Pulmonary artery endothelial cell (primary cell): ENCODE results near the gene TNNI3K. TPM values are rescaled to one million over a fixed set of nuclear protein-coding genes. Genes with fewer than 3 reads are reported as not detected.

Source experiments
- DNase-seq: peaks from one replicate; pipeline ENCODE4 v3.0.0-alpha.2; 2011; ENCODE audit warnings: low read depth, low spot score
- total RNA-seq: library from RNA; depleted of rRNA; stranded (reverse); fragments of >200 nt; gene quantifications from 2 replicates; pipeline ENCODE4 v1.2.3, GENCODE V29; 2014

TNNI3K gene
- total RNA-seq, 1 donor from 2014 or later, result 0.20 TPM

DNA sequence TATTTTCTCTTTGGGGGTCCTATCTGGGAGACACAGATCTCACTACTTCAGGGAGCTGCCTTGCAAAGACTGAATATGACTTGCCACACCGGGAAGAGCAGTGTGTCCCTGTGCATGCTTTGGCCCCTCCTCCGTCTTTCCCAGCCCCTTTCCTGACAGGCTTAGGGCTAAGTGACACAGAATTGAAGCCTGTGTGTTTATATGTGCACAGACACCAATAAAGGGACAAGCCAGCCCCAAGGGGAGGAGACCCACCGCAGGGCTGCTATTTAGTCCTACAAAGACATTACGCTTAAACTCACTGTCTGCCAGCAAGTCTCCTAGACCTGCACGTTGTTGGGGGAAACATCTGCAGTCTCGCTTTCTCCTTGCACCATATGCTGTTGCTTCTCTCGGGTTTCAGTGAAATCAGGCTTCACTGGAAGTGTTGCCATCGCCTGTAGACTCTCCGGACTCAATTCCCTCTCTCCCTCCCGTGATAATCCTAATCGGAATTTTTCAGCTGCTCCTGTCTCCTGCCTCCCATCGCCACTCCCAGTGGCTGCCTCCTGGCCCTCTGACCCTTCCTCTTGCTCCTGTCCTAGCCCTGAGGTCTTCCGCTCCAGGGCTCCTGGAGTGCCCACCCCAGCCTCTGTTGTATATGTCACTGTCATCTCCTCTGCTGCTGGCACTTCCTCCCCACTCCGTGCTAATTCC, 335.8 kb downstream of the TNNI3K start:
- DNase-seq, result no peak

DNA sequence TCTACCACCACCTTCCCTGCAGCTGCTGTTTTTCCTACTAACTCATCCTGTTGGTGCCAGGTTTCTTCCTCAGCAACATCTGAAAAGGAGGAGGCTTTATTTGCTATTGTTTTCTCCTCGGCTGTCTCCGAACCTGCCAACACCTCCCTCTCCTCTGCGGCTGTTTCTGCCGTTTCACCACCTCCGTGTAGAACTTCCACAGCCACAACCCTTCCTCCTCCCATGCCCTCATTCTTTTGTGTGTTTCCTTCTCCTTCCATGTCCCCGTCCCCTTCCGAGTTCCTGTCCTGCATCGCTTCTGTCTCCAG, 336.3 kb downstream of the TNNI3K start:
- DNase-seq, result no peak

DNA sequence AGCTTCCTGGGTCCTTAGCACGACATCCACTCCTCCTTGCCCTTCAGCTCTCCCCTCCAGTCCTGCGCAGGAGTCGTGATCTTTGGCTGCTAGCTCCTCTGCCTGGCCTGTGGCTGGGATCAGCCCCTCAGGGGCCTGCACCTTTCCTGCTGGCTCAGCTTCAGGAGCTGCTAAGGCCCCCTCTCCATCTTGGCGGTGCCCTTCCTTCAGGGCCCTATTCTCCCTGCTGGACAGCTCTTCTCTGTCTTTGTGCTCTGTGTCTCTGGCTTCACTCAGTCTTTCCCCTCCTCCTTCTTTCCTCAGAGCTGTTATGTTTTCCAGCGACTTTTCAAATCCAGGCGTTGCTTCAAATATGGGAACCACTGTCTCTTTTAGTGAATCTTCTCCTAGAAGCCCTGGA, 336.7 kb downstream of the TNNI3K start:
- DNase-seq, result no peak

DNA sequence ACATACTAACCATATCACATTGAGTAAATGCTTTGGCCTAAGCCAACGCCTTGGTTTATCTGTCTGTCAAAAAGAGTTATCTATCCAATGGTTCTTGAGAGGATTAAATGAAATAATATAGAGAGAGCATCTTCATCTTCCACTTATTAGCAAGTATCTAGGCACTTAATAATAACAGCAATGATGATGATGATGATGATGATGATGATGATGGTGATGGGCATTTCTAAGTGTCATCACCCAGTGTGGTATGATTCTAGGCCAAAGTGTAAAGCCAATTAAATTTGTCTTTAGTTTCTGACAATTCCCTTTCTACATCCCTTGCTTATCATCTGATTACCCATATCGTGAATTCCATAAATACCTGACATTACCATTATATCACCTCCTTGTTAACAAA, 342.9 kb downstream of the TNNI3K start:
- DNase-seq, result no peak

DNA sequence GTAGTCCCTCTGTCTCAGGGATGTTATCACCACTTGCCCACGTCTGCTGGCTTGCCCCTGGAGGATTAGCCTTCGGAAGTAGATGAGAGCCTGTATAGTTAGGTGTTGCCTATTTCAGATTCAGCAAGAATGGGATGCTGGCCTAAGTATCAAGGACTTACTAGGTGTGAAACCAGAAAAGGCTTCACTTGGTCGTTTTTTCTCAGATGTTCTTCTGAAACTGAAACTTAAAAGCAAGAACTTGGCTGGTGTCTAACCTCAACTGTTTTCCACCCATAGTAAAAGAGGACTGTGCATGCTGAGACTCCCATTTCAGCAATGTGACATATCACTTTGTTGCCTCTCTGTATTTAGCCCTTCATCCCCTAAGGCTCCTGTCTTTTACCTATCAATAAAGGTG, 344.2 kb downstream of the TNNI3K start:
- DNase-seq, result no peak

DNA sequence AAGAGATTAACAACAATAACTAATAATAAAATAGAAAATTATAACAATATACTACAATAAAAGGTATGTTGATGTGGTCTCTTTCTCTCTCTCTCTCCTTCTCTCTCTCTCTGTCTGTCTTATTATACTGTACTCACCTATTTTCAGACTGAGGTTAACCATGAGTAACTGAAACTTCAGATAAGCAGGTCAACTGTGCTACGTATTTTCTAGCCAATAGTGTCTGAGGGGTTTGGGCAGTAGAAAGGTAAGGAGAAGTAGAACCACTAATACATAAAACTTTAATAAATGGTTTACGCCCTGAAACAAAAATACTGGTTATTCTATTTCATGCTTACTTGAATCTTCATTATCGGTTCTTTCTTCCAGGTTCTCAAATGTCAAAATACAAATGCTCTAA, 348.2 kb downstream of the TNNI3K start:
- no peak for DNase-seq

DNA sequence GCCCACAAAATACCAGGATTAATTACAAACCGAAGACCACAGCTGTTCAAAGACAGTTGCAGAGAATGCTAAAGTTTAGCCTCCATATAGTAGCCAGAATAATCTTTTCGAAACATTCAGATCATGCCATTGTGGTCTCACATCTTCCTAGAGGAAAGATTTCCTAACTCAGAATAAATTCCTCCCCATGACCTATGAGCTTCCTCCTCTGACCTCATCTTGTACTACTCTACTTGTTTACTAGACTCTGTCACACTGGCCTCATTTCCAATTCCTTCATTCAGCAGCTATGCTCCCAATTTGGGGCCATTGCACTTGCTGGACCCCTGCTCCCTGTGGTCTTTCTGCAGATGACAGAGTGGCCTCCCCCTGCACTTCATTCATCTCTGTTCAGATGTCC, 349.0 kb downstream of the TNNI3K start:
- DNase-seq, result no peak

DNA sequence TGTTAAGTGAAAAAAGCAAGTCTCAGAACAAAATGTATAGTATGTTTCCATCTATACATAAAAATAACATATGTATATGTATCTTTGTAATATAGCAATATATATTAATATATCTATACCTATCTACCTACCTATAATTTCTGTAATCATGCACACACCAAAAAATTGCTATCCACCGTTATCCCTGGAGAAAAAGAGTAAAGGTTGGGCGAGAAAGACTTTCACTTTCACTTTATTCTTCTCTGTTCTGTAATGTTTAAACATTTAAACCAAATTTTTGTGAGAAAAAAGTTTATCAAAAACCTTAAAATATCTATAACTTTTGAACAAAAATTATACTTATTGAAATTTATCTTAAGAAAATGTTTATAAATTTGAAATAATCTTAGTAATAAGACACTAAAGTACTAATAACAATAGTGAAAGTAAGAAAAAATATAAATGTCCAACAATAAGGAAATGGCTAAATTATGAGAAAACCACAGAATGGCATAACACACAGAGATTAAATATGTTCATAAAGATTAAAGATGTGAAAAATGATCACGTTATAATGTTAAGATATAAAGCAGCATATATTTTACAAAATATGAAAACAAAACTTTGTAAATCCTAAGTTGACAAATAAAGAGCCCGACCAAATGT, 351.2 kb downstream of the TNNI3K start:
- no peak for DNase-seq

DNA sequence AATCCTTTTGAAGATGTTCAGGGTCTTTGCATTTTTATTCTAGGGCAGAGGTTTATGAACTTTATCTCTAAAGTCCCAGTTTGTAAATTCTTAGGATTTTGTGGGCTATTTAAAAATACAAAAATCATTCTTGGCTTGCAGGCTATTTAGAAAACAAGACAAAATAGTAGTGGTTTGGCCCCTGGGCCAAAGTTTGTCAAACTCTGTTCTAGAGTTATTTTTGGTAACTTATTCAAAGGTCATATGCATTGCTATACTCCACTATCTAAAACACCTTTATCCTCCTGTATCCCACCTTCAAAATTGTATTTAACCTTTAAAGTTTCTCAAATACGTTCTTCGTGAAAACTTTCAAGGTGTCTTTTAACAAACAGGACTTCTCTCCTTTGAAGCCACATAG, 352.7 kb downstream of the TNNI3K start:
- DNase-seq, result no peak

DNA sequence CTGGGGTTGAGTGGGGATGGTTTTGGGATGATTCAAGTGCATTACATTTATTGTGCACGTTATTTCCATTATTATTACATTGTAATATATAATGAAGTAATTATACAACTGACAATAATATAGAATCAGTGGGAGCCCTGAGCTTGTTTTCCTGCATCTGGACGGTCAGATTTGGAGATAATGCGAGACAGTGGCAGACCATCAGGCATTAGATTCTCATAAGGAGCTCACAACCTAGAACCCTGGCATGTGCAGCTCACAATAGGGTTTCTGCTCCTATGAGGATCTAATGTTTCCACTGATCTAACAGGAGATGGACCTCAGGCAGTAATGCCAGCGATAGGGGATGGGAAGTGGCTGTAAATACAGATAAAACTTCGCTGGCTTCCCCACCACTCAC, 355.1 kb downstream of the TNNI3K start:
- no peak for DNase-seq

DNA sequence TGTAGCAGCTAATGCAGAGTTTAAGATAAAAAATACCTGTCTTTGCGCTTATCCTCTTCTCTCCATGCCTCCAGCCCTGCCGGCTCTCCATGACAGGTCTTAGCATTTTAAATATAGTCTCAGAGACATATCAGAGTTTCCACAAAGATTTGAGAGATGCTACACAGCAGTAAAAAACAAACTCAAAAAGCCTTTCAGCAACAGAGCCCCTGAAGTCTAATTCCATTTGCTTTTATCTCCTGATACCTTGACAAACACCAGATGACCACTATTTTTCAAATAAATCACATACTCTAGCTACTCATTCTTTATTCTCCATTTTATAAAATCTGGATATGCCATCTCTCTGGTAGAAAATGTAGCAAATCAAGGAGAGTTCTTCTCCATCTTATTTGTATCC, 356.8 kb downstream of the TNNI3K start:
- DNase-seq, result no peak

DNA sequence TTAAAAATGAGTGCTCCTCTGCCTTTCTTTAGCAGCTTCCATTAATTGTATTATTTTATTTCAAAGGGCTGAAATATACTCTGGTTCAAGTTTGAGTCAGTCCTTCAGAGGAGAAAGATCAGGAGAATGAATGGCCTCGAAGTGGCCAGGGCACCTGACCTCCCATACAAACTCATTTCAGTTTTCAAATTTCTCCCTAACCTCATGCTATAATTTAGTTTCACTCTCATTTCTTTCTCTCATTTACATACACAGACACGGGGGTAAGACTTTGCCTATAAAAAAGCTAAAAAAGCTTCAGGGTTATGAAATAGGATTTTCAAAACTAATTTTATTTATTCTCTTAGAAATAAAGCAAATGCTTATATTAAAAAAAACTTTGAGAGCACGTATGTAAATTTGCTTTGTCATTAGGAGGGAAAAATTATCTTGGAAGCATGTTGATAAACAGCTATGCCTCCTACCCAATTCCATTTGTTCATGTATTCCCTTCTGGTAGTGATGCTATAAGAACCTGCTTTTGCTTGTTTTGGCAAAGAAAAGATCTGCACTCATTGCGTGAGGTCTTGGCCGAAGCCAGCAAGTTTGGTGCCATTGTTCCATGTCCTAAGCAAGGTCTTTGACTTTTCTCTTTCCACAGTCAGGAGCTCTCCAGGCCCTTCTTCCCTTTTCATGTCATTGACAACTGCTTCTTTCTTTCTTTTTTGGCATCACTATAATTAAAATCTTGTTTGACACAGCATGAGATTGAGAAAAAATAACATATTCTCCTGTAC, 357.6 kb downstream of the TNNI3K start:
- DNase-seq, result no peak

Other genes with a start within 250 kb of the TNNI3K start
- 0.20 and 0.35 TPM in 2 replicates for gene LRRIQ3, start 37.2 kb upstream of the TNNI3K start, total RNA-seq
- gene FPGT, start 37.1 kb upstream of the TNNI3K start, total RNA-seq, result 9.9 and 16.3 TPM in 2 replicates